Measurements from ENCODE around the gene COG5.
"Not testable (repeated sequence)": the region's sequence is repeated elsewhere in the genome, so short reads cannot be mapped to it uniquely, and the experiment has no call there.

COG5 gene

DNA sequence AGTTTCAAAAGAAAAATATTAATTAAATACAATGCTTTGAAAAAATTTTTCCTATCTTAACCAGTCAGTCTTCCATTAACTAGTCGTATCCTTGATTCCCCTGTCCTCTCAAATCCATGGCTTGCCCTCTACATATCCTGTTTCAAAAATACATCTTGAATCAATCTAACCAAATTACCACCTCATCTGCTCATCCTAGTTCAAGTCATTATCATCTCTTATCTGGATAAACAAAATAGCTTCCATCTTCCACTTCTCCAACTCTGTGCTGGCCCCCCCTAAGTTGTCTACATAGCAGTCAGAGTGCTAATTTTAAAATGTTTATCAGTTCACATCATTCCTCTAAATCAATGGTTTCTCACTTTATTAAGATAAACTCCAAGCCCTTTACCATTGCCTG lies 269.5 kb downstream of the COG5 start:
- no peak overlapping the region for H3K27ac ChIP-seq

DNA sequence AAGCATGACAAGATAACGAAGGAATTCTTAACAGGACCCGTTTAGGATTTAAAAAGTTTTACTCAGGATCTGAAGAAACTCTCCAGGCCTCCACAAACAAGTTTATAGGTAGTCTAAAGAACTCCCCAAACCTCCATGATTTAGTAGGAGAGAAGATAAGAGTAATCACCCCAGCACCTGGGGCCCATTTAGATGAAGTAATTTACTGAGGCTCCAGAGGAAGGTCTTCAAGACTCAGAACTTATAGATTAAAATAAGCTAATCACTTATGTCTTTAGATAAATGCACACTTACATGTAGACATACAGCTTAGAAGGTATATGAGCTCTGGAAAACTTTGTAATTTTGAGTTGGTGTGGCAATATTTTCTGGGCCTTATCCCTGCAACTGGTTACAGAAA lies 271.1 kb downstream of the COG5 start:
- no peak for DNase-seq (ENCODE audit: low read depth, low spot score)
- no peak overlapping the region for H3K27ac ChIP-seq

More for the DNA sequence above, 269.5 kb downstream of the COG5 start:
- DNase-seq (ENCODE audit: low read depth, low spot score) = no peak

DNA sequence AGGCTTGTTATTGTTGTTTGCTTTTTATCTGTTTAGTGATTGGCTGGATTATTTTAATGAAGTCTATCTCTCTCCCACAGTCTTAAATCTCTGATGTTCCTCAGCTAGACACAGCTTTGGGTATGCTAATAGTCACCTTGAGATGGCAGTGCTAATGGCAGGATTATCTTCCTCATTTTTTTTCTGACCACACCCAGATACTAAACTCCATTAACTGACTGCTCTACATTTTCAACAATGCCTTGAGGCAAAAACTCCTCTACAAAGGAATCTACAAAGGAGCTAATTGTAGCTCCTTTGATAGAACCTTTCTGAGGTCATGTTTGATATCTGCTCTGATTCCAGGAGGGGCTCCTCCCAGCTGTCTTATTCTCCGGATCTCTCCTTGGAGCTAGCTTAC lies 272.3 kb downstream of the COG5 start:
- DNase-seq (ENCODE audit: low read depth, low spot score) = no peak
- H3K27ac ChIP-seq = peak overlapping the region; percentile 27

DNA sequence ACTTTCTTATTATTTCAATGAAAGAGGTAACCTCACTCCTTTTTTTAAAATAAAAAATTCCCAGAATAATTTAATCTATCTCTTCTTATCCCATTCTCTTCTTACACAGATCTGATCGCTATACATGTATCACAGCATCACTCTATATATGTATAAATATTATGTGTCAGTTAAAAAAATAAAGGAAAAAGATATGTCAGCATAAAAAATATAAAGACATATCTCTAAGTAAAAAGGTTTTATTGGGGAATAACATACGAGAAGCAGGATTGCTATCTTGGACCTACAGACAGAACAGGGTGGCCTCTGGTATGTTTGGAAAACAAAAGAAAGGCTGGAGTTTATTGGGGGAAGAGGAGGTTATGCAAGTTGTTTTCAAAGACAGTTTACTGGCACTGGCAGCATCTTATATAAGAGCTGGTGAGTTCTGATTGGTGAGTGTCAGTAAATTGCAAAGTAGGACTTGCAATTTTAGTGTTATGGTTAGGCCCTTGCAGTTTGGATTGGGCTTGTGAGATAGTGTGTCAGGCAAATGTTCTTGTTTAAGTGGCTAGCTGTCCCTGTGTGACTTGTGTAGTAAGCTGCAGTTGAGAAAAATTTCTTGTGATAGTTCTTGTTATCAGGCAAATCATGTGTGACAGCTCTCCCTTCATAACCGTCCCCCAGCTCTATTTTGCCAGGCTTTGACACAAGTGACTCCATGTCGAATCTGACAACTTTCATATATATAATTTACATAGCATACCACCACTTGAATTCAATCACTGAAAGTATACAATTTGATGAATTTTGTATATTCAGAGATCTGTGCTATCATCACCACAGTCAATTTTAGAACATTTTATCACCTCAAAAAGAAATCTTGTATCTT lies 276.7 kb downstream of the COG5 start:
- no peak overlapping the region for H3K27ac ChIP-seq
- no peak for DNase-seq (ENCODE audit: low read depth, low spot score)

DNA sequence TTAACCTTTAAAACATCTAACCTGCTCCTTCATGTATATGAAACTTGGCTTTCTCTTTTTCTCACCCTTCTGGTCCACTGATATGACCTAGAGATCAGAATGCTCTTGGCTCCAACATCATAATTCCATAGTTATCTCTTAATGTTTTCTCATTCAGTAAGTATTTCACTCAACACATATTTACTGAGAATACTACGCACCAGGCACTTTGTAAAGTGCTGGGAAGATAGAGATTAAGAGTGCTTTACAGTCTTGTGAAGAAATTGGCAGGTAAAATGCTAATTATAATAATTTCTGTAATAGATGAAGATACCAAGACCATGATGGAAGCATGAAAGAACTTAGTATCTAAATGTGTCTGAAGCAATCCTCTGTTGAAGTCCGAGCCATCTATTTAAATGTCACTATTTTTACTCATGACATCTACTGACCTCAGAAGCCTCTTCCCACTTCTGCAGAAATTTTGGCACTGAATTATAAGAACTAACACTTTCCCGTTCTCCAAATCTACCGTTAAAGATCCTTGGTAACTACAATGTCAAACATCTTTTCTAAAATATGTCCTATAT lies 278.7 kb downstream of the COG5 start:
- no peak for DNase-seq (ENCODE audit: low read depth, low spot score)
- no peak overlapping the region for H3K27ac ChIP-seq

DNA sequence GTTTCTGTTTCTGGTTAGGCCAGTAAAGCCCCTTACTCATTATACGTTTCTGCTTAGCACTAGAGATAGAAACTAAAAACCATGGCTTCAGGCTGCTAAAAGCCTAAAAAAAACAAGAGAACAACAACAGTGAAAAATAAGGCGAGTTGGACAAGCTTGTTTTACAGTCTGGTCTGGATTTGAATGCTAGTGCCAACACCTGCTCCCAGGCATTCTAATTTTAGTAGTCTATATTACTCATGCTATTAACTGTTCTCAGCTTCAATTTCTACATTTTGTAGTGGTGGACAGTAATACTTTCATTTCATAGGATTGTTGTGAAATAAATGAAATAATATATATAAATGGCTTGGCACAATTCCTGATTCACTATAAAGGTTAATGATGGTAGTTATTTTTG lies 286.4 kb downstream of the COG5 start:
- DNase-seq (ENCODE audit: low read depth, low spot score) = no peak
- no peak overlapping the region for H3K27ac ChIP-seq

DNA sequence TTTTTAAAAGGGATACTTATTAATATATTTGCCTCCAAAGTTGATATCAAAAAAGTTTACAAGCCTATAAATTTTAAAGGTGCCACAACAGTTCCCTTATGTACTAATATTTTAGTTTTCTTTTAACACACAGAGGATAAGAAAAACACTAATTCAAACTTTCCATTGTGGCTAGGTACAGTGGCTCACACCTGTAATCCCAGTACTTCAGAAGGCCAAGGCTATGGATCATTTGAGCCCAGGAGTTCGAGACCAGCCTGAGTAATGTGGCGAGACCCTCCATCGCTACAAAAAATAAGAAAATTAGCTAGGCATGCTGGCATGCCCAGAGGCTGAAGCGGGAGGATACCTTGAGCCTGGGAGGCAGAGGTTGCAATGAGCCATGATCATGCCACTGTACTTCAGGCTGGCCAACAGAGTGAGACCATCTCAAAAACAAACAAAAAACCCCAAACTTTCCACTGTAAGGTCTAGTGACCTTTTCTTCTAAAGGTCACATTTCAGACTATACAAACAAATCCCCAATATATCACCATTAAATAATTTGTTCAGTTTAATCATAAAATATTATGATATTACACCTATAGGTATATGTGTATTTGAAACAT lies 287.4 kb downstream of the COG5 start:
- H3K27ac ChIP-seq = no peak overlapping the region
- no peak for DNase-seq (ENCODE audit: low read depth, low spot score)

DNA sequence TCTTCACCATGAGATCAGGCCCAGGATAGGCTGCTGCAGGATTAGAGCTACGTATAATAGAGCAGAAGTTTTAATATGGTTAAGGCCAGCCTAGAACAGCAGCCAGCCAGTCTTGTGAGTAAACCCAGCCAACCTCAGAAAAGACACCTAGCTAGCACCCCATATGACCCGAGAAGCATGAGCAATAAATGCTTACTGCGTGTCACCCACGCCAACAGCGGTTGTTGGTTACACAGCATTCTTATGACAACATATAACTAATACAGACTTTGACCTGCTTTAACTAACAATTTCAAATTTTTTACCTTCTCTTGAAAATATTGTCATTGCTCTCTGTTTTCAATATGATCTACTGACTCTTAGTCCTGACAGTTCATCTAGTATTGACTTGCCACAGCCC lies 289.2 kb downstream of the COG5 start:
- no peak overlapping the region for H3K27ac ChIP-seq
- no peak for DNase-seq (ENCODE audit: low read depth, low spot score)

DNA sequence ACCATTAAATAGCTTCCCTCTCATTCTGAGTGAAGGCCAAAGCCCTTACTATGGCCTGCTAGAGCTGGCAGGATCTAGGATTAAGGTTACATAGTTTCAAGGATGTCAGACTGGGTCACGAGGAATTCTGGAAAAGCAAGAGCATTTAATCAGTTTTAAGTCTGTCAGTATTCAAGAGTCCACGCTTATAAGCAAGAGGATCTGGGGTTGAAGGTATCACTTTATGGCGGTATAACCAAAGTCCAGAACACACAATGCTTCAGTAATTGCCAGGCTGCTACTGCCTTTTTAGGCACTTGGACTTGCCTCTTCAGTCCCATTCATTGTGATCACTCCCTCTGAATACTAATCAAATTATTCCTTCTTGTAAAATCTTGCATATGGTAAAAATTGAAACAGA lies 293.9 kb downstream of the COG5 start:
- no peak overlapping the region for H3K27ac ChIP-seq
- no peak for DNase-seq (ENCODE audit: low read depth, low spot score)

DNA sequence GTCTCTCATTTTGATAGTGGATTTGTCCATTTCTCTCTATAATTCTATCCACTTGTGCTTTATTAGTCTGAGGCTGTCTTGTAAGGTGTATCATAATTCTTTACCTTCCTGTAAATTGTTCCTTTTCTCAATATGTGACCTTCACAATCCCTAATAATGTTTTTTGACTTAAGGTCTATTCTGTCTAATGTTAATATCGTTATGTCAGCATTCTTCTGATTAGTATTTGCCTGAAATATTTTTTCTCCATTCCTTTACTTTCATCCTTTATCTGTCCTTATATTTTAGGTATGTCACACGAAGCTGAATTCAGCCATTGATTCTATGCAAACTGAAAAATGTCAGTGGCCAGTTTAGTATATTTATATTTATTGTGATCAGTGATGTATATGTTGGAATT lies 295.1 kb downstream of the COG5 start:
- H3K27ac ChIP-seq = no peak overlapping the region
- DNase-seq (ENCODE audit: low read depth, low spot score) = no peak

DNA sequence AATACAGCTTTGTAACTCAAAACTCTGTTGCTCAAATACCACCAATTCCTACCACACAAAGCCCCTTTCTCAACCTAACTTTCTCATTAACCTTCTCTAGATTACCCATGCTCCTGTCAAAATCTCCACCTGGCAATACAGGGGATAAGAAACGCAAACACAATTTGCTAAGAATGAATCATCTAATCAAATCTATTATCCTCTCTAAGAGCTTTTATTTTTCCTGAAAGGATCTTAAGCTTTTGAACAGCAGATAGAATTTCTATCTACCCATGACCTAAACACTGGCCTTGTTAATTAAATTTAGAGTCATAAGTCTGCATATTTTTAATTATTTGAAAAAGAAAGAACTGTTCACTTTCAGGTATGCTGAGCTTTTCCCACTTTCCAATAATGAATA lies 296.6 kb downstream of the COG5 start:
- H3K27ac ChIP-seq = no peak overlapping the region
- no peak for DNase-seq (ENCODE audit: low read depth, low spot score)

DNA sequence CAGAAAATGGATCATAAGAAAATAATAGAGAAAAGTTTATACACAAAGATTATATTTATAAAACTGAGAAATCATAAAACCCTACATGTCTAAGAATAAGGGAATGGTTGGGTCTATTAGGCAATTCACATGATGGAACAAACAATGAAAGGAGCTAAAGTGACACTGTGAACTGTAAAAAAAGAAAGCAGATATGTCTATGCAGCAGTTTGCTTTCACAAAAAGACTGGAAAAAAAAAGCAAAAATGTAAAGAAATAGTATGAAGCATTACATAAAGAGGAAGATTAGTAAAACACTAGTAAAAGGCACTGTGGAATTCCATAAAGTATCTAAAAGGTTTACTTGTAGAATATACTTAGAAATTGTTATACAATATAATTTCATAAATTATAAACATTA lies 299.0 kb downstream of the COG5 start:
- H3K27ac ChIP-seq = no peak overlapping the region
- DNase-seq (ENCODE audit: low read depth, low spot score) = no peak

DNA sequence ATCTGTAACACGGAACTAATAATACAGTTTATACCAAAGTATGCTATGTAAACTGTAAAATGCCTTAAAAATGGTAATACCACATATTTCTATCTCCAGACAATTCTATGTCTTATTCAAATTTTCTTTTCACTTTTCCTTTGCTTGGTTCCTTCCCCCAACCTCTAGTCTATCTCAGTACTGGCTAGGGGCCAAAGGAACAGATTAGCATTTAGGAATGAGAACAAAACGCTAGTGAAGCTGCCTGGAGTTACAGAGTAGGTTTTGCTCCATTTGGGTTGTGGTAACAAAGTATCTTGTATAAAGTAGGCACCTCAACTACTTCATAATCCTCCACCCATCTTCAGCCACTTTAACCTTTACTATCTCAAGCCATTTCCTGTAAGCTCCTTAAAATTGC lies 300.9 kb downstream of the COG5 start:
- no peak for DNase-seq (ENCODE audit: low read depth, low spot score)
- no peak overlapping the region for H3K27ac ChIP-seq

DNA sequence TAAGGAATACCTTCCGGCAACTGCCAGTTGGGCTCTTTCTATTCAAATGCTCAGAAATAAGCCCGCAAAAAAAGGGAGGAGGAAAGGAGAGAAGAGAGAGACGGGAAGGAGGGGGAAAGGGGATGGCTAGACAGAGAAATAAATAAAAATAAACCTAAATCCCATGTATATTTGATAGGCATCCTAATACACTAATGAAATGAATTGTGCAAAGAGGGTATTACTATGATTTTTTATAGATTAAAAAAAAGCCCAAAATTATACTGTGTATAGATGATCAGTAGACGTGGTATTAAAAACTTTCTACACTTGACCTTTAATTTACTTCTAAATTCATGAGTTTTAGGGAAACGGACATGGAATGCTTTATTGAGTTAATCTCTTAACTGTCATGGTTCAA lies 305.0 kb downstream of the COG5 start:
- no peak for DNase-seq (ENCODE audit: low read depth, low spot score)
- H3K27ac ChIP-seq = no peak overlapping the region

DNA sequence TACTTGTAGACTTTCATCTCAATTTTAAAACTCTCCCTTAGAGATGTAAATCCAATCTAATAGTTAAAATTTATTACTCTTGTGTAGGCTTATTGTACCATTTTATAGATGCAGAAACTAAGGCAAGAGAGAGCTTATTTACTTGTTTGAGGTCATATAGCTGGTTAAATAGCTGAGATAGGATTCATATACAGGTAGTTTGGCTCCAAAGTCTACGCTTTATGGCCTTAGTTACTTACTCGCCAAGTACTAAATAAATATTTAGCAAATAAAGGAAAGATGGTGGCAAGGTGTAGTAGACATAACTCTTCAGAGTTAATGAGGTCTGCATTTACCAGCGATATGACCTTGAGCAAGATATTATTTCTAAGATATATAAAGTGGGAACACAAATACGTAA lies 308.1 kb downstream of the COG5 start:
- no peak for DNase-seq (ENCODE audit: low read depth, low spot score)
- H3K27ac ChIP-seq = no peak overlapping the region

DNA sequence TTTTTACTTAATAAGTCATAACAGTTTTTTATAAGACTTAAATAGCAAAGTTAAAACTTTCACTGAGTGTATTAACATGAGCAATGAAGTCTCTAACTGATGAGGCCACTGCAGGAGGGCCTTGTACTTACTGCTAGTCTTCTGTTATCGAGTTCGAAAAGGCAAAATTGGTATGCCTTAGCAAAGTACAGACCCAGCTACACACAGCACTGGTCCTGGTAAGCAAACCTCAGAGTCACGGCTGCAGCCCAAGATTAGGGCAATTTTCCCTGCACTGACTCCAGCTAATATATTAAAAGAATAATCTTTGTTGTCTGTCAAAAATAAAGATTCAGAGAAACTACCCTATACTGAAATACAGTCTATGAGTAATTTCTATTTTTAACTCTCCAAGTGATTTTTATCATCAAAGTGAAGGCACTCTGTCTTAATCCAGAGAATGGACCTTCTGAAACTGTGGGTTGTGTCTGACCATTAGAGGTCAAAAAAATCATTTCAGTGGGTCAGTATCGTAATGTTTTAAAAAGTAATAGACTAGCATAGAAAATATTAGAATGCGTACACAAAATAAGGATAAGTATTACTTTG lies 309.2 kb downstream of the COG5 start:
- no peak for DNase-seq (ENCODE audit: low read depth, low spot score)
- no peak overlapping the region for H3K27ac ChIP-seq

DNA sequence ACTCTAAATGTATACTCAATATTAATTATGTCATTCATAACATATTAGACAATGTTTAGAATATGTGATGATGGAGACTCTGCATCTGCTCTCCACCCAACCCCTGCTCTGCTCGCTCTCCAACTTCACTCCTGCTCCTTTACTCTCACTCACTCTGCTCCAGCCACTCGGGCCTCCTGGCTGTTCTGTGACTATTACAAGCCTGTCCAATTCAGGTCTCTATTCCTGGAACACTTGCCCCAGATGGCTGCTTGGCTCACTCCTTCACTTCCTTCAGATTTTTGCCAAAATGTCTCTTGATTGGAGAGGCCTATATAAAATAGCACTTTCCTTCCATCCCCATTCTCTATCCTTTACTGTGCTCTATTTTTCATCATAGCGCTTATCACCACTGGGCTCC lies 310.1 kb downstream of the COG5 start:
- H3K27ac ChIP-seq = no peak overlapping the region
- DNase-seq (ENCODE audit: low read depth, low spot score) = no peak

DNA sequence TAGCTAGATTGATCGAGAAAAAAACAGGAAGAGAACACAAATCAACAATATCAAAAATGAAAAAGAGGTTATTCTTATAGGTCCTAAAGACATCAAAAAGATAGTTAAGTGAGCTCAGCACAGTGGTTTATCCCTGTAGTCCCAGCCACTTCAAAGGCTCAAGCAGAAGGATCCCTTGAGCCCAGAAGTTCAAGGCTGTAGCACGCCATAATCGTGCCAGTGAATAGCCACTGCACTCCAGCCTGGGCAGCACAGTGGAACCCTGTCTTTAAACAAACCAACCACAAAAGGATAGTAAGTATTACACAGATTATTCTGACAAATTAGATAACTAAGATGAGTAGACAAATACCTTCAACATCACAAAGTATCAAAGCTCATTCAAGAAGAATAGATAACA lies 311.8 kb downstream of the COG5 start:
- no peak for DNase-seq (ENCODE audit: low read depth, low spot score)

DNA sequence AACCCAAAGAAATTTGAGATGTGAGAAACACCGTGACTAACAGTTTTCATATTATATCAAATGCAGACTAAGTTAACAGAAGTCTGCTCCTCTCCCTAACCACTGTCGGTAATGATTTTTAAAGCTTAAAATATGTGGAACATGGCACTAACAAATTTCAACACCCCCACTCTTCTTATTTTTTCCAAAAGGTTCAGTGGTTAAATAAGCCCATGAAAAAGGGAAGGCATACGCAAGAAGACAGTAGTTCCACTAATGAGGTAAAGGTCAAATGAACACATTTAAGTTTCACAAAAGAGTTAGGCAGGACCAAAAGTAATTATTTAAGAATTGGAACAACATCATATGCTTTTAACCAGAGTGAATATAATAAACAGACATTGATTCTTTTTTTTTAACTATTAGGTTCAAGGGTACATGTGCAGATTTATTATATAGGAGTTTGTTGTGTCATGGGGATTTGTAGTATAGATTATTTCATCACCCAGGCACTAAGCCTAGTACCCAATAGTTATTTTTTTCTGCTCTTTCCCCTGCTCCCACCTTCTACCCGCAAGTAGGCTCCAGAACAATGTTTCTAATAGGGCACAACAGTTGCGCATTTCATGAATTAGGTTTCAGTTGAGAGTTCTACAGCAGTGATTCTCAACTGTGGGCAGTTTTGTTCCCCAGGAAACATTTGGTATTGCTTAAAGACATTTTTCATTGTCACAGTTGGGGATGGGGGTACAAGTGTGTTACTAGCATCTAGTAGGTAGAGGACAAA lies 315.0 kb downstream of the COG5 start:
- DNase-seq (ENCODE audit: low read depth, low spot score) = no peak
- no peak overlapping the region for H3K27ac ChIP-seq

More for the DNA sequence above, 311.8 kb downstream of the COG5 start:
- no peak overlapping the region for H3K27ac ChIP-seq

DNA sequence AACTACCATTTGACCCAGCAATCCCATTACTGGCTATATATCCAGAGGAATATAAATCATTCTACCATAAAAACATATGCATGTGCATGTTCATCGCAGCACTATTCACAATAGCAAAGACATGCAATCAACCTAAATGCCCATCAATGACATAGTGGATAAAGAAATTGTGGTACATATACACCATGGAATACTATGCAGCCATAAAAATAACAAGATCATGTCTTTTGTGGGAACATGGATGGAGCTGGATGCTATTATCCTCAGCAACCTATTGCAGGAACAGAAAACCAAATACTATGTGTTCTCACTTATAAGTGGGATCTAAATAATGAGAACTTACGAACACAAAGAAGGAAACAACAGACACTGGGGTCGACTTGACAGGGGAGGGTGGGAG lies 316.9 kb downstream of the COG5 start:
- H3K27ac ChIP-seq; DNase-seq (ENCODE audit: low read depth, low spot score): not testable (repeated sequence)

DNA sequence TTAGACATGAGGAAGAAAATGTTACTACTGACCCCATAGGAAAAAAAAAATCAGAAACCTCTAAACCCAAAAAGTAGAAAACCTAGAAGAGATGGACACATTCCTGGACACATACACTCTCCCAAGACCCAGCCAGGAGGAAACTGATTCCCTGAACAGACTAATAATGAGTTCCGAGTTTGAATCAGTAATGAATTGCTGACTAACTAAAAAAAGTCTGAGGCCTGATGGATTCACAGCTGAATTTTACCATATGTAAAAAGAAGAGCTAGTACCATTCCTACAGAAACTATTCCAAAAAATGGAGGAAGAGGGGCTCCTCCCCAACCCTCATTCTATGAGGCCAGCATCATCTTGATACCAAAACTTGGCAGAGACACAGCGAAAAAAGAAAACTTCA lies 319.1 kb downstream of the COG5 start:
- H3K27ac ChIP-seq = no peak overlapping the region

More for the DNA sequence above, 319.1 kb downstream of the COG5 start:
- DNase-seq (ENCODE audit: low read depth, low spot score) = no peak
